ACHN (cell line): ENCODE measurements around the gene TMEM248.
"Not testable (repeated sequence)": the region's sequence is repeated elsewhere in the genome, so short reads cannot be mapped to it uniquely, and the experiment has no call there.

Experiments
- DNase-seq: peaks from one replicate; pipeline ENCODE4 v3.0.0-alpha.2; 2015
- in situ Hi-C: cut with HindIII; loops from 2 replicates; pipeline ENCODE4 v1.10.0; 2017; ENCODE audit warnings: low sequenced_read_pairs, low pct_ligation_motif_present, low pct_unique_long_range_greater_than_20kb

The TMEM248 gene

DNA sequence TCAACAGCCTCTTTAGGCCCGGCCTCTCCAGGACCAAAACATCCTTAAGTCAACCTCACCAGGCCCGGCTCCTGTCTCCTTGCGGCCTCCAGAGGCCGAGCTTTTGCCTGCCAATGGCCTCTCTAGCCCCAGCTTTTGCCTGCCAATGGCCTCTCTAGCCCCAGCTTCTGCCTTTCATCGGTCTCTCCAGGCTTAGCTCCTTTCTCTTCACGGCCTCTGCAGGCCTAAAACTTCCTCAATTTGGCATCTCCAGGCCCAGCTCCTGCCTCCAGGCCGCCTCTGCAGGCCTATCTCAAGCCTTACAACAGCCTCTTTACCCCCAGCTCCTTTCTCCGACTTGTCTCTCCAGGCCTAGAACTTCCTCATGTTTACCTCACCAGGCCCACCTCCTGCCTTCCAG lies 15.7 kb upstream of the TMEM248 start:
- in situ Hi-C loops = no loop called here
- no peak for DNase-seq

DNA sequence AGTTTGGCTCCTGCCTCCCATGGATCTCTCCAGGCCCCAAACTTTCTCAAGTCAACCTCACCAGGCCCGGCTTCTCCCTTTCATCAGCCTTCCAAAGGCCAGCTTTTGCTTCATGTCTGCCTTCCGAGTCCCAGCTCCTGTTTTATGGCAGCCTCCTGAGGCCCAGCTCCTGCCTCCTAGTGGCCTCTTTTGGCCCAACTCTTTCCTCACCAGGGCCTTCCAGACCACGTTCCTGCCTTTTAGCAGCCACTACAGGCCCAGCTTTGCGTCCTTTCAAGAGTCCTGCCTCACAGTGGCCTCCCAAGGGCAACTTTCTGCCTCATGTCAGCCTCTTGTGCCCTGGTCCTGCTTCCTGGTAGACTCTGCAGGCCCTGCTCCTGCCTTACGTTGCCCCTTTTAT lies 15.3 kb upstream of the TMEM248 start:
- no peak for DNase-seq
- in situ Hi-C loops = no loop called here

DNA sequence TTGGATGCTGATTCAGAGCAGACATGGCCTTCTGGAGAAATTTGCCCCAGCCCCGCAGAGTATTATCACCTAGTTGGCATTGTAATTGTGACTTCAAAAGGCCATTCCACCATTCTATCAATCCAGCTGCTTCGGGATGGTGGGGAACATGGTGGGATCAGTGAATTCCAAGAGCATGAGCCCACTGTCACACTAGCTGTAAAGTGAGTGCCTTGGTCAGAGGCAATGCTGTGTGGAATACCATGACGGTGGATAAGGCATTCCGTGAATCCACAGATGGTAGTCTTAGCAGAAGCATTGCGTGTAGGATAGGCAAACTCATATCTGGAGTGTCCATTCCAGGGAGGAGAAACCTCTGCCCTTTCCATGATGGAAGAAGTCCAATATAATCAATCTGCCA lies 13.3 kb upstream of the TMEM248 start:
- in situ Hi-C loops = no loop called here
- no peak for DNase-seq

DNA sequence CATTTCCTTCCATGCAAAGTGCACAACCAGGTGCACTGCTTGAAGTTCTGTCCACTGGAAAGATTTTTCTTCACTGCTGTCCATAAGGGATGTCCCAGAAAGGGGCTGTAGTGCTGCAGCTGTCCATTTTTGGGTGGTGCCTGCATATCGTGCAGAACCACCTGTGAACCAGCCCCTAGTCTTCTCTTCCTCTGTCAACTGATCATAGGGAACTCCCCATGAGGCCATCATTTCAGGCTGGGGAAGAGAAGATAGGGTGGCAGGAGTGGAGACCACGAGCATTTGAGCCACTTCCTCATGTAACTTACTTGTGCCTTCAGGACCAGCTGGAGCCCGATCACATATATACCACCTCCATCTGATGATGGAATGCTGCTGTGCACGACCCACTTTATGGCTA lies 12.4 kb upstream of the TMEM248 start:
- DNase-seq, in situ Hi-C loops: not testable (repeated sequence)

DNA sequence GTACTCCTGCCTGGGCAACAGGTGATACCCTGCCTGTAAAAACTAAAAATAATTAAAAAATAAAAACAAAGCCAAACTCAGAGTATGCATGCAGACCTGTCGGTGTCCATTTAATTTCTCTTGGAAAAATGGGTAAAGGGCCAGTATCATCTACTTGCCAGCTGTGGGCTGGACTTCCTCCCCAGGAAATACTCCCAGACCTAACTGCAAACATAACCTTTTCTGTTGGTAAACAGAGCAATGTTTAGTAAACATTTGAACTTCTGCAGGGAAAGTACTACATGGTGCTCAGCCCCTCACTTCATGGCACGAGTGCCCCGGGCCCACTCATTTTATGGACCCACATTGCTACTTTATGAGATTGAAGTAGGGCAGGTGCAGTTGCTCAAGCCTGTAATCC lies 10.2 kb upstream of the TMEM248 start:
- in situ Hi-C loops = no loop called here
- no peak for DNase-seq

DNA sequence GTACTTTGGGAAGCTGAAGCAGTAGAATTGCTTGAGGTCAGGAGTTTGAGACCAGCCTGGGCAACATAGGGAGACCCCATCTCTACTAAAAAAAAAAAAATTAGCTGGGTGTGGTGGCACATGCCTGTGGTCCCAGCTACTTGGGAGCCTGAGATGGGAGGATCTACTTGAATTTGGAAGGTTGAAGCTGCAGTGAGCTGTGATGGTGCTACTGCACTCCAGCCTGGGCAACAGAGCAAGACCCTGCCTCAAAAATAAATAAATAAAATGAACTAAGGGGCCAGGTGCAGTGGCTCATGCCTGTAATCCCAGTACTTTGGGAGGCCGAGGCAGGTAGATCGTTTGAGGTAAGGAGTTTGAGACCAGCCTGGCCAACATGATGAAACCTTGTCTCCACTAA lies 9.8 kb upstream of the TMEM248 start:
- in situ Hi-C loops, DNase-seq: not testable (repeated sequence)

DNA sequence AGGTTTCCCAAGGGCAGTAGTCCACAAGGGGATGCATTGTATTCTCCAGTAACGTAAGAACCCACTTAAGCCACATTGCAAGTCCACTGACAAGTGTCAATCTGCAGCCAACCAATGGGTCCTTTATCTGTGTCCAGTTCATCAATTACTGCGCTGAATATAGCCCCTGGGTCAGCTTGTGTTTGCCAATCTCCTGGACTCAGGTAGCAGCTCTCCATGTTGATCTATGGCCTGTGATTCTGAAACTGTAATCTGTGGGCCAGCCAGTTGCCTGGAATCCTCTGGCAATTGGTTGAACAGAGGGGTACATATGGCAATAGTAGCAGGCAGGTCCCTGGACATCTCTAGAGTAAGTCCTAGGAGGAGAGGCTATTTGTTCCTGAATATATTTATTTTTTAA lies 8.8 kb upstream of the TMEM248 start:
- in situ Hi-C loops = no loop called here
- DNase-seq = no peak

DNA sequence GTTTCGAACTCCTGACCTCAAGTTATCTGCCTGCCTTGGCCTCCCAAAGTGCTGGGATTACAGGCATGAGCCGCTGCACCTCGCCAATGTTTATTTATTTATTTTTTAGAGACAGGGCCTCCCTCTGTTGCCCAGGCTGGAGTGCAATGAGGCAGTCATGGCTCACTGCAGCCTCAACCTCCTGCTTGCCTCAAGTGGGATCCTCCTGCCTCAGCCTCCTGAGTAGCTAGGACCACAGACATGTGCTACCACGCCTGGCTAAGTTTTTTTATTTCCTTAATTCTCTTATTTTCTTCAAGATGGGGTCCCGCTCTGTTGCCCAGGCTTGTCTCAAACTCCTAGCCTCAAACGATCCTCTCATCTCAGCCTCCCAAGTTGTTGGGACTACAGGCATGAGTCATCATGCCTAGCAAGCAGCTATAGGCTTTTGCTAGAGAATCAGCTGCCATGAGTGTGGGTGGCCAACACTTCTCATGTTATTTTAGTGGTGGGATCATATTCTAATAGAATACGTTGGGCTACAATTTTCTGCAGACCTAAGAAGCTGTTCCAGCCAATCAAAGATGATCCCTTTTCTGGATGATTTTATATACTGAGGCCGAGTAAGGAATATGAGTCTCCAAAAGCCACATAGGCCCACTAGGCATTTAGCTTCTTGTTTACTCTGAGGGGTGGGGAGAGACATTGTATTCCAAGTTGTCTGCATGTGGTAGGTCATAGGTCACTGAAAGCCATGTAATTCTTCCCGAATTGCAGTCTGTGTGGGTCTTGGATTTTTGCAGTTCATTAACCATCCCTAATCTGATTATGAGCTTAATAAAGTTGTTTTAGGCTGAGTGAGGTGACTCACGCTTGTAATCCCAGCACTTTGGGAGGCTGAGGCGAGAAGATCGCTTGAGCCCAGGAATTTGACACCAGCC lies 7.6 kb upstream of the TMEM248 start:
- DNase-seq = no peak
- in situ Hi-C loops = no loop called here

DNA sequence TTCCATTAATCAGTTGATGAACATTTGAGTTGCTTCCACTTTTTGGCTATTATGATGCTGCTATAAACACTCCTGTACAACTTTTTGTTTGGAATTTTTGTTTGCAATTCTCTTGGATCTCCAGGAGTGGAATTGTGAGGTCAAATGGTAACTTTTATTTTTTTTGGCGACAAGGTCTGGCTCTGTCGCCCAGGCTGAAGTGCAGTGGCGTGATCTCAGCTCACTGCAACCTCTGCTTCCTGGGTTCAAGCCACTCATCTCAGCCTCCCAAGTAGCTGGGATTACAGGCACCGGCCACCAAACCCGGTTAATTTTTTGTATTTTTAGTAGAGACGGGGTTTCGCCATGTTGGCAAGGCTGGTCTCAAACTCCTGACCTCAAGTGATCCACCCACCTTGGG lies 3.1 kb upstream of the TMEM248 start:
- in situ Hi-C loops, DNase-seq: not testable (repeated sequence)

DNA sequence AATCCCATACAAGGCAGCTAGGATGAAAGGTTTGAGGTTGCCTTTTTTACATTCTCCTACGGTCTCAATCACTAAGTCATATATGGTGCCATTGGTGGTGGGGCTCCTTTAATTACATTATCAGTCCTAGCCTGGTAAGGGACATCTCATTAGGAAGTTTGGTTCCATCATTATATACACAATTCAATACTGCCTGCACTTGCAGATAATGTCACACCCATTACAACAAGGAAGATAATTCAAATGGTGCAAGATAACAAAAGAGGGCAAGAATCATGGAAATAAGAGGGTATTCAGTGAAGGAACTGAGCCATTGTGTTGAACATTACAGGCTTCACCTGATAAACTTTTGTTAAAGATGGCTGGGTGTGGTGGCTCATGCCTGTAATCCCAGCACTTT lies 1.7 kb upstream of the TMEM248 start:
- DNase-seq = no peak
- in situ Hi-C loops = no loop called here

DNA sequence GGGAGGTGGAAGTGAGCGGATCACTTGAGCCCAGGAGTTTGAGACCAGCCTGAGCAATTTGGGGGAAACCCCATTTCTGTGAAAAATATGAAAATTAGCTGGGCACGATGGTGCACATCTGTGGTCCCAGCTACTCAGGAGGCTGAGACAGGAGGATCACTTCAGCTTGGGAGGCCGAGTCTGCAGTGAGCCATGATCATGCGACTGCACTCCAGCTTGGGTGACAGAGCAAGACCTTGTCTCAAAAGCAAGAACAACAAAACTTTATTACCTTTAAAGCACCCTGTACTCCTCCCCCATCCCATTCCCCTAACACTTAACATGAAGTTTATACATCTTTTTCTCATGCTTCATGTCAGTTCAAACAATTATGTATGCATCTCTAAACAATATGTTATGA lies 1.3 kb upstream of the TMEM248 start:
- no peak for DNase-seq
- in situ Hi-C loops = no loop called here

DNA sequence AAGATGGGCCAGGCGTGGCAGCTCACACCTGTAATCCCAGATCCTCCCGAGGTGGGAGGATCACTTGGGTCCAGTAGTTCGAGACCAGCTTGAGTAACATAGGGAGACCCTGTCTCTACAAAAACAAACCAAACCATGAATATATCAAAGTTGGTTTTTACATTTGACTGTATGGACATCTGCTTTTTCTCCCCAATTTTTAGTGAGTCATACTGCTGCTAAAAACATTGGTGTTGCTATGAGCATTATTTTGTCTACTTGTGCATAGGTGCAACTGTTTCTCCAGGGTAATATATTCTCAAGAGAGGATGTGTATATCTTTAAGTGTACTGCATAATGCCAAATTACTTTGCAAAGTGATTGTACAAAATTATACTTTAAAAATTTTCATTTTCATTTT lies 769 bp upstream of the TMEM248 start:
- in situ Hi-C loops = no loop called here
- DNase-seq = no peak

DNA sequence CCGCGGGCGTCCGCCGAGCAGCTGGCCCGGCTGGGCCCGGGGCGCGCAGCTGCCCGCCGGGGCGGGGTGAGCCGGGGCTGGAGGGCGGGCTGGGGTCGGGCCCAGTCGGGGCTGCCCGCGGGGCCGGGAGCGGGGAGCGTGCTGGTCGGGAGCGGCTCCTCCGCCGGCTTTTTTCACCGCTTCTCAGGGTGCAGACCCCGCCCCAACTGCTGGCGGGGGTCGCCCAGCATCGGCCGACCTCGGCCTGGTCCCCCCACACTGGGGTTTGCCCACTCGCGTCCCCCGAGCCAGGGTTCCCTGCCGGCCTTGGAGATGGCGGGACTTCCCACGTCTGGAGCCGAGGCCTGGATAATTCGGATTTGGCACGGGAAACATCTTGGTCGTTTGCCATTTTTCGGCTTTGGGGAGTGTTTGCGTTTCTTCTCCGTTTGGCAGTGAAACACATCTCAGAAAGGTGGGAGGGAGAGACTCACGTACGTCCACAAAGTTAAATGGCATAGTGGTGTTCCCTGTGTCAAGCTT lies 432 bp downstream of the TMEM248 start:
- DNase-seq = peak; percentile 49
- in situ Hi-C loops = no loop called here

DNA sequence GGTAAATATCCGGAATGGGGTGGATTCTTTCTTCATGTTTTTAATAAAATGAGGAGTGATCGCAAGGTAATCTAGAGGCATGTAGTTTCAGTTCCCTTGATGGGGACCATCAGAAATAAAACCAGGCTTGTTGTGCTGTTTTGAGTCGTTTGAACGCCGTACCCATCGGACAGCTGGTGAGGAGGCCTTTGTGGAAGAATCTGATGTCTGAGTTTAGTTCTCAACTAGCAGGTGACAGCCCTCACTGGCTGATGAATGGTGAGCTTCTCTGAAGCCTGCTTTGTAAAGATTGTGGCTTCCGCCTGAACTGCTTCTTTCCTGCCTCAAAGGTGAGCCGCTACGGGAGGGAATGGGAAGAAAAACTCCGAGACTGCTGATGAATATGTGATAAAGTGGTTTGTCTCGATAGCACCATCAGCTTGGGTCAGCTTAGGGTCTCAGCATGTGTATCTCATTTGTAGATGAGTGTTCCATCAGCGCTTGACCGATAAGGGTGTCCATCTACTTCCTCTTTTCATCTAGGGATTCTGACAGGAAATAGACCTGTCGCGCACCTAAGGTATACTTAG lies 977 bp downstream of the TMEM248 start:
- DNase-seq = peak; percentile 31
- in situ Hi-C loops = no loop called here

DNA sequence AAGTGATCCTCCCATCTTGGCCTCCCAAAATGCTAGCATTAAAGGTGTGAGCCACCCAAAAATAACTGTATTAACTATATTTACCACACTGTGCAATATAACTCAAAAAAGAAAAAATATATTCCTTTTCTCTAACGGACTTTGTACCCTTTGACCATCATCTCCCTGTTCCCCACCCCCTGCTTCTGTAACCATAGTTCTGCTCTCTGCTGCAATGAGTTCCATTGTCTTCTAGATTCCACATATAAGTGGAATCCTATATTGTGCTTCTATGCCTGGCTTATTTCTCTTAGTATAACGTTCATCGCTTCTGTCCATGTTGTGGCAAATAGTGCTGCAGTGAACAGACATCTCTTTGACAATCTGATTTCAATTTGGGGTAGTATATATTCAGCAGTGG lies 4.2 kb downstream of the TMEM248 start:
- in situ Hi-C loops = no loop called here

DNA sequence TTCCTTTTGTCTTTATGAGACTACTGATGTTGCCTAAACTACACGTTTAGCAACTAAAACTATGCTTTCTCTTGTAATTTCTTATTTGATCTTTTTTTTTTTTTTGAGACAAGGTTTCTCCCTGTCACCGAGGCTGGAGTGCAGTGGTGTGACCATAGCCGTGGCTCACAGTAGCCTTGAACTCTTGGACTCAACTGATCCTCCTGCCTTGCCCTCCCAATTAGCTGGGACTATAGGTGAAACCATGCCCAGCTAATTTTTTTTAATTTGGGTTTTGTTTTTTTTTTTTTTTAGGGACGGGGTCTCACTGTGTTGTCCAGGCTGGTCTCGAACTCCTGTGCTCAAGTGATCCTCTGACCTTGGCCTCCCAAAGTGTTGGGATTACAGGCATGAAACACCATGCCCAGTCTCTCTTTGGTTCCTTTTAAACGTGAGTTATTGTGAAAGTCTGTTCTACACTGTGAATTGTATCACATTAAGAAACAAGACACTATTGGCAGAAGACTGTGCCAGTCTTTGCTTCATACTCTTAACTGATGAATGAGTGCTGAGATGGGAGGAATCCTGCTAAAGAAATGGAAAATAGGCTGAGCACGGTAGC lies 6.4 kb downstream of the TMEM248 start:
- in situ Hi-C loops = no loop called here
- no peak for DNase-seq

More for the DNA sequence above, 4.2 kb downstream of the TMEM248 start:
- DNase-seq = no peak

DNA sequence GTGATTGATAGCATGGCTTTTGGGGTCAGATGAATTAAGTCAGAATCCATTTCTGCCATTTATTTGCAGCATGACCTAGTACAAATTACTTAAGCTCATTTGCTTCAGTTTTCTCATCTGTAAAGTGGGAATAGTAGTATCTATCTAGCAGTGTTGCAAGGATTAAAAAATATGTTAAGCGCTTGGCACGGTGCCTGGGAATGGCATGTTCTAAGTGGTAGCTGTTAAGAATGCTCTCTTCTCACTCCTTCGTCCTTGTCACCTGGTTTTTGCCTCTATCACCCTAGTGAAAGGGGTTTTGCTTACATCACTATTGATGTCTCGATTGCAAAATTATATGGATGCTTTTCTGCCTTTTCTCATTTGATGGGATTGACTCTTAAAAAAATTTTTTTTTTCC lies 7.4 kb downstream of the TMEM248 start:
- in situ Hi-C loops = no loop called here
- no peak for DNase-seq

DNA sequence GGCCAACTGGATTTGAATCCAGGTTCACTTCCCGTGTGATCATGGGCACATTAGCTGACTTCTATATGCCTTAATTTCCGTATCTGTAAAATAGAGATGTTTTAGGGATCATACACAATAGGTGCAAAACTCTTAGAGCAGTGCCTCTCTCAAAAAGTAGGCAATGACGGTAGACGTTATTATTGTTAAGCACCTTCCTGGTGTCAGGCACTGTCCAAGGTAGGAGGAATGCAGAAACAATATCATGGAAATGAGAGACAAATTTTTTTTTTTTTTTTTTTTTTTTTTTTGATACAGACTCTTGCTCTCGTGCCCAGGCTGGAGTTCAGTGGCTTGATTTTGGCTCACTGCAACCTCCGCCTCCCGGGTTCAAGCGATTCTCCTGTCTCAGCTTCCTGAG lies 8.1 kb downstream of the TMEM248 start:
- in situ Hi-C loops = no loop called here
- DNase-seq = no peak

DNA sequence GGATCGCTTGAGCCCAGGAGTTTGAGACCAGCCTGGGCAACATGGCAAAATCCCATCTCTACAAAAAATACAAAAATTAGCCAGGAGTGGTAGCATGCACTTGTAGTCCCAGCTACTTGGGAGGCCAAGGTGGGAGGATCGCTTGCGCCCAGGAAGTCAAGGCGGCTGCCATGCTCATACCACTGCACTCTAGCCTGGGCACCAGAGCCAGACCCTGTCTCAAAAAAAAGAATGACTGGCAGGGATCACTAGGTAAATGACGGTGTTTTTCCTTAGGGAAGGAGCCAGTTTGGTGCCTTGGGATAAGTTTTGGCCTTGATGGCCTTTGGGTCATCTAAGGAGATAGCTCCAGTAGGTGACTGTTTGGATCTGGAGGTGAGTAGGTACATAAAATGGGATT lies 8.9 kb downstream of the TMEM248 start:
- DNase-seq = no peak
- in situ Hi-C loops = no loop called here

DNA sequence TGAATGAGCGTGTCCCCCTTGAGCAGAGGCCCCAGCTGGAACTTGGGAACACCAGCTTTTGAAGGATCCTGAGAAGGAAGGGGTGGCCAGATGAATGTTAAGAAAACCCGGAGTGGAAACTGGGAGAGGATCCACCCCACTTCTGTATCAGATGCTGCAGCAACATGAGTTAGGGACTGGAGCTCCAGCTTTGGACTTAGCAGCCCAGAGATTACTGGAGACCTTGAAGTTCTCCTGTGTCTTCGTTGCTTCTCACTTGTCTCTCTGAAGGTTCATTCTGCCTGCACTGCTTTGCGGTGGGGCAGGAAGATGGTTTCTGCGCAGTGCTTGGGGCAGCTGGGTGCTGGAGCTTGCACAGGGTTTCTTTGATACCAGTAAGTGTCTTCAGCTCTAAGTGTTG lies 9.3 kb downstream of the TMEM248 start:
- DNase-seq = no peak
- in situ Hi-C loops = no loop called here
